NCI-H1417 treated with DMSO at 0.1 percent for 48 hours (cell line): ENCODE measurements around the gene AGK.

Experiments used
- DNase-seq: peaks from one replicate; lab custom pipeline; 2025; lab: John Stamatoyannopoulos, UW

Gene AGK

GRCh38 chr7:141551094-141551781 lies at the start of gene AGK:
Gene AGK, plus strand, starts transcription at chr7:141551410. Its CDS starts 4,057 bp downstream, at chr7:141555467.
- peak; percentile 60 for DNase-seq

DNA sequence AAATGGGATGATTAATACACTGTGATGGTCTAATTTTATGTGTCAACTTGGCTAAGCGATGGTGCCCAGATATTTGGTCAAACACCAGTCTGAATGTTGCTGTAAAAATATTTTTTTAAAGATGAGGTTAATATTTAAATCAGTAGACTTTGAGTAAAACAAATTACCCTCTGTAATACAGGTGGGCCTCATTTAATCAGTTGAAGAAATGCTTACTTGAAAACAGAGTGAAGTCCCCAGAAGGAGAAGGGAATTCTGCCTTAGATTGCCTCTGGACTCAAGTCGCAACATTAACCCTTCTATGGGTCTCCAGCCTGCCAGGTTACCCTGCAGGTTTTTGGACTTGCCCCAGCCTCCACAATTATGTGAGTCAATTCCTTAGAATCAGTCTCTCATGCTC lies 49.8 kb upstream of the AGK start:
- DNase-seq: no peak

- no peak for DNase-seq
Observed at GRCh38 chr7:141511316-141511675, 39.9 kb upstream of the AGK start.

DNA sequence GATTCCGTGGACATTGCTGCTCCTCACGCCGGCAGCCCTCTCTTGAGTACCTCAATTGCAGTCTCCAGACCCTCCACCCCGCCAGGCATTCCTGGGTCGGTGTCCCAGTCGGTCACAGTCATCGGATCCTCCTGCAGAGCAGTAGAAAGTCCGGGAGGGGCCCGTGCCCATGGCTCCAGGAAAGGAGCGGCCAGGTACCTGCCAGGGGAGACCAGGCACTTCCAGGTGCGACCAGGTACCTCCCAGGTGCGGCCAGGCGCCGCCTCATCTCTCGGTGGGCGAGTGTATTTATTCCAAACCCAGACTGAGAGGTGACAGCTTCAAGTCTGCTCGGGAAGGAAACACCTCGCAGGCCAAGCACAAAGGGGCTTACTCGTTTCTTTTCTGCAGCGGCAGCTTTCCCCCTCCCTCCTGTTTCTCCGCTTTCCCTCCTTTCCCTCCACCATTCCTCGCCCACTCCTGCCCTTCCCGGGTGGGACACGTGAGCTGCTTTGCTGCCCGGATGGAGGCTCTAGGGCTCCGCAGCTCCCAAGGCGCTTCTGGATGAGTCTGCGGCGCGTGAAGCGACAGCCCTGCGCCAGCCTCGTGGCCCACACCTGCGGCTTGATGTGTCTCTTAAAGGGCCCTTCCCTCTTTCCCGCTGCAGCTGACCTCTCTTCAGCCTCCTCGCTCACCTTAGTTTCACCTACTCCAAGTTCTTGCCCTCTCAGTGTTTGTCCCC lies 39.4 kb upstream of the AGK start:
- no peak for DNase-seq

DNA sequence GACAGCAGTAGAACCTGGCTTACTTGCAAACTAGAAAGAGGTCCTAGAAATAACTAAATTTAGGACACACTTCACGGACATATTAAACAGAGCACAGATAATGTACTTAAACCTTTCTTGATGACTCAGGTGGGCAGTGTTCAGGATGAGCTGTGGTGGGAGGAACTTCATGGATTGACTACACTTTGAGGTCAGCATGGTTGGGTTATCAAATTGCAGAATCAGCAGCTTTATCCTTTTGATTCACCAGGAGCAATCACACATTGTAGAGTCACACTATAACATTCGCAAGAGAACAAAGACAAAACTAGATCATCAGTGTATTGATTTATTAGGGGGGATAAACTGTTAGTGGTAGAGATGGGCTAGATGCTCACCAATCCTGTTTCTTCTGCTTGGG lies 38.6 kb upstream of the AGK start:
- DNase-seq: no peak

- no peak for DNase-seq
Observed at GRCh38 chr7:141513720-141514119, 37.5 kb upstream of the AGK start.

DNA sequence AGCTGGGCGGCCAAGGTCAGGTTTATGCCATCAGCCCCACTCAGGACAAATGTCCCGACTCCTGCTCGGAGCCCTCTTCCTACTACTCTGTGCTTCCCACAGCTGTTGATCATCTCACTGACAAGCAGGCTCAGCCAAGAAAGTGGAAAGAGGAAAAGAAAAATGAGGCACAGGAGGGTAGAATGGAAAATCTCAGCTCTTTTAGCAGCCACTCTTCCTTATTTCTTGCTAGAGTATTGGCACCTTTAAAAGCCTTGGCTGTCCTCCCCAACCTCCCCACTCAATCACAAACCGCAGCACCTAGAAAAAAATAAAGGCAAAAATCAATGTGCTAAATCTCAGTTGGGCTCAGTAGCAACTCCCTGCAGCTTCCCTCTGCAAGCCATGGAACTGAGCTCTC lies 35.3 kb upstream of the AGK start:
- no peak for DNase-seq

GRCh38 chr7:141519623-141520022 lies 31.6 kb upstream of the AGK start:
- no peak for DNase-seq

GRCh38 chr7:141522657-141523342 lies 28.4 kb upstream of the AGK start:
- no peak for DNase-seq

- DNase-seq: no peak
Observed at GRCh38 chr7:141525973-141526514, 25.2 kb upstream of the AGK start.

- DNase-seq: no peak
Observed at GRCh38 chr7:141527076-141527475, 24.1 kb upstream of the AGK start.

DNA sequence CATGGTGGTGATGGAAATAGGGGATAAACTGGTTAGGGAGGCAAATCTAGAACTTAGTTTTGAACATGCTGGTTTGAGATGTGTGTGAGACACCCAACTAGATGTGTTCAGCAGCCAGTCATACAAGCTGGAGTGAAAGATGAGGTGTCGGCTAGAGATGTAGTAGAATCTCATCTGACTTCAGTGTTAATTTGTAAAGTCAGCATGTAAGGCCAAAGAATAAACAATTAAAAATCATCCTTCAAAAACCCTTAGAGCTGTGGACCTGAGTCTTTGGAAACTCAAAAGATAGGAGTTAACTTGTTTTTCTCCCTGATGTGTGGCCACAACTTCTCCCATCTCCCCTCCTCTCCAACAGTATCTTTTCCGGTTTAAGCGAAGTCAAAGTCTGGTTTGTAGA lies 22.8 kb upstream of the AGK start:
- no peak for DNase-seq

- DNase-seq: peak; percentile 30
Observed at GRCh38 chr7:141533149-141533949, 17.9 kb upstream of the AGK start.

- no peak for DNase-seq
Observed at GRCh38 chr7:141534757-141535737, 16.2 kb upstream of the AGK start.

DNA sequence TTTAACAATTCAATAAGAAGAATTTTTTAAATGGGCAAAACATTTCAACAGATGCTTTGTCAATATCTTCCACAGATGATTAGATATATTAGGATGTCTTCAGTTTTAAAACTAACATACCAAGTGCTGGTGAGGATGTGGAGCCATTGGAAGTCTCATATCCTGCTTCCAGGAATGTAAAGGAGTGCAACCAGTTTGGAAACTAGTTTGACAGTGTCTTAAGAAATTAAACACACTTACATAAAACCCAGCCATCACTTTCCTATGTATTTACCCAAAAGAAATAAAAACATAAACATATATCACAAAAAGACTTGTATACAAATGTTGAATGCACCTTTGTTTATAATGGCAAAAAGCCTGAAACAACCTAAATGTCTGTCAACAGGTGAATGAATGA lies 13.3 kb upstream of the AGK start:
- DNase-seq: no peak

DNA sequence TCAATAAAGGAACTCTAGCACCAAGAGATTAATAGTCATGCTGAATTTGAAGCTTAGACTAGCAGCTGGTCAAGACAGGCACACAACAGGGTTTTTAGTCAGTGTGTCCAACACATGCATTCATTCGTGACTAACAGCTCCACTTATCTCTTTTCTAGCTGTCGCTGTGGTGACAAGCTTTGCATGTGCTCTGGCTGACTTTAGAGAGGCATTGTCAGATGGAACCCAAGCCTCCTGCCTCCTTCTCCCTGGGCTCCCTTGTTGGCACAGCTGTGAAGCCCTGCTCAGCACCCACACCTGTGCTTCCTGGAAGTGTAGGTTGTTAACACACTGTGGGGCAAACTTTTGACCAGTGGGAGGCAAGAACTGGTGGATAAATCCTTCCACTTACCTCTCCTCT lies 9.8 kb upstream of the AGK start:
- DNase-seq: no peak

GRCh38 chr7:141544831-141545230 lies 6.4 kb upstream of the AGK start:
- no peak for DNase-seq

GRCh38 chr7:141549582-141549981 lies 1.6 kb upstream of the AGK start:
- DNase-seq: no peak

DNA sequence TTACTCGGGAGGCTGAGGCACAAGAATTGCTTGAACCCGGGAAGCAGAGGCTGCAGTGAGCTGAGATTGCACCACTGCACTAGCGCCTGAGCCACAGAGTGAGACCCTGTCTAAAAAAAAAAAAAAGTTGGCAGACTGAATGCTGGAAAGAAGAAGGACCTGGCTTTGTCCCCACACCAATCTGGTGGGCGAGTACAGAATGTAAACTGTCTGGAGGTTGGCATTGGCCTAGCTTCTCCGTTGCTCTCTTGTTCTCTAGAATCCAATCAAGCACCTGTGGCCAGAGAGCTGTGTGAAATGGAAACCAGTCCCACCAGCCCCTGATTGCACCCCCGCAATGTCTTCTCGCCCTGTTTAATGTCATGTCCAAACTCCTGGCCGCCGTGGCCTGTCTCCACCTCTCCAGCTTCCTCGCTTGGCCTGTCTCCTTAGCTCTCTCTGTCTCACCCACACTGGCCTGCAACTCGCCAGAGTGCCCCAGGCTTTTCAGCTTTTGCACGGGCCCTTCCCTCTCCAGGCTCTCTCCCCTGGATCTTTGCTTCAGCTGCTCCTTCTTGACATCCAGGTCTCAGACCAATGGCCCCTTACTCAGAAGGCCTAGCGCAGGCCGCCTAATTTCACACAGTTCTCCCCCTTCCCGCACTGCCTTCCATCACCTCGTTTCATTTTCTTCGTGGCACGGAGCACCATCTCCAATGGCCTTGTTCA lies 670 bp upstream of the AGK start:
- DNase-seq: no peak

- DNase-seq: no peak
Observed at GRCh38 chr7:141551782-141552181, 572 bp downstream of the AGK start.
